Stimulated activated CD4-positive, alpha-beta T cell treated with anti-CD3 and anti-CD28 coated beads, Interleukin-2, amount 100 ng/mL, for 48 hours (primary cell): ENCODE results near the gene CLCN3.
"Not testable (repeated sequence)": the region's sequence is repeated elsewhere in the genome, so short reads cannot be mapped to it uniquely, and the experiment has no call there.

Source experiments
- DNase-seq, 2 donors: peaks; one replicate each; pipeline ENCODE4 v3.0.0-alpha.2; 2020

CLCN3 gene

DNA sequence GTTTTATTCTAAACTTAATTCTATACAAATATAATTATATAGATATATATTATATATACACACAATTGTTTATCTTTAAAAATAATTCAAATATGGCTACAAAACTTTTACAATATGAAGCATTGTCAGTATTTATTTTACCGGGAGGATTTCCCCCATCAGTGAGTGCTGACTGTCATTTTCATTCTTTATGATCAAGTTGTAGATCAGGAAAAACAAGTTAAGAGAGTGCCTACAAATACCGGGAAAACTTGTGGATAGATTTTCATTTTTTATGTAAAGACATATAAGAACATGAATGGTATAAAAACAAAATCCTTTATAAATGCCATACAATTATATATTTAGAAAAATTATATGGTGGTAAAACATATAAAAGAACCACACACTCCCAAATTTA, 37.8 kb downstream of the CLCN3 start:
- no peak for DNase-seq

DNA sequence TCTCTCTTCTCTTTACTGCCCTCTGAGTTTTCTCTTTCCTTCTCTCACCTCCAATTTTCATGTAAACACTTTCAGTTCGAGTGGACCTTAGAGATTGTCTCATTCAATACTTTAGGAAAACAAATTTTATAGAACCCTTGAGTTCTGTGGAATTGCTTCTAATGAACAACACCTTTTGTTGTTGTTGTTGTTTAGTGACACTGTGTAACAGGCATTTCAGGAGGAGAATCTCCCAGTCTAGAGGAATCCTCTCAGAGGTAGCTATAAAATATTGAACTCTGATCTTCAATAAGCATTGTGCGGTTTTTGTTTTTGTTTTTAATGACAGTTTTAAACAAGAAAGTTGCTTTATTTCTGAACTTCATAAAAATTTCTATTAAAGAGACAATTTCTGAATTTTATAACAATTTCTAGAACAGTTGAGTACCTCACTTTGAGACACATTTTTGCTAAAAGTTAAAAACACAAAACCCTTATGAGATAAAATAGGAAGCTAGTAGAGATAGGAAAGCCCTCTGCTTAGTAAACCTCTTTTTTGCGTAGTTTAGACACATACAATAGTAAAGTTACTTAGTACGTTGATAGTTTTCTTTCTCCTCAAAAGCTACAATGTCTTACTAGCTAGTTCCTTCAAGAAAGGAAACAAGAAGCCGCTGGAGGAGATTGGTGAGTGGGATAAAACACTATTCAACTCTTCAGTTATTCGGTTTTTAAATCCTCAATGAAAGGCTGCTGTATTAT, 38.8 kb downstream of the CLCN3 start:
- no peak for DNase-seq

DNA sequence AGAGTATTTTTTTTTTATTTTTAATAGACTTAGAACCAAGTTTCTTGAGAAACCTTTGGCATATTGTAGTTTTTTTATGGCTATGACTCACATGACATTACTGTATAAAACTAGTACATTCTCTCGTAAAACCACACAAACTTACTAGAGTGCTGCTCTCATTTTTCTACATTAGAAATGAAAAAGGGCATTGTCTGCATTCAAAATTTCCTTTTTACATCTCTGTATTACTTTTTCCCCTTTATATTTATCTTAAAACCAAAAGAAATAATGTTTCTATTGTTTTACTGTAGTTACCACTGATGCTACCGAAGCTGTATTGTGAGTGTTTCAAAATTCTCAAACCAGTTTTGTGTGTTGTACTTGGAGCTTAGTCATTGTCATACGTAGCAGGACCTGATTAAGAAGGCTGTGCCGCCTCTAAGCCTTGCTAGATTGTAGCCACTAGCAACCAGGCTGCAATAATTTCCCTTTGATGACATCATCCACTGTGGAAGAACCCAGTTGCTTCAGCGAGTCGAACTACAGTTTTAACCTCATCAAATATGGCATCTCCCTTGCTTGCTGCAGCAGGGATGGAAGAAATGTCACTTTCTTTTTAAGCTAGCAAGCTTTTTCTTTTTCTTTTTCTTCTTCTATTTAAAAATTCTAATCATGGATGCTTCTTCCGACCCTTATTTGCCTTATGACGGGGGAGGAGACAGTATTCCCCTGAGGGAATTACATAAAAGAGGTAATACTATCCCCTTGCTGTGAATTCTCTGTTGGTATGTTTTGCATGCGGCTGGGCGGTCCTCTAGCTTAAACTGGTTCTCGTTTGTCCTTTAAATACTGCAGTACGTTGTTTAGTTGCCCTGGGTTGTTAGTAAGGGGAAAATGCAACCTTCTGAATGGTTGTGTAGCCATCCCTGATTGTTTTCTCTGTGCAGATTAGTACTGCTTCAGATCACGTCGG, 39.6 kb downstream of the CLCN3 start:
- DNase-seq: peak; percentile 36 to 38

DNA sequence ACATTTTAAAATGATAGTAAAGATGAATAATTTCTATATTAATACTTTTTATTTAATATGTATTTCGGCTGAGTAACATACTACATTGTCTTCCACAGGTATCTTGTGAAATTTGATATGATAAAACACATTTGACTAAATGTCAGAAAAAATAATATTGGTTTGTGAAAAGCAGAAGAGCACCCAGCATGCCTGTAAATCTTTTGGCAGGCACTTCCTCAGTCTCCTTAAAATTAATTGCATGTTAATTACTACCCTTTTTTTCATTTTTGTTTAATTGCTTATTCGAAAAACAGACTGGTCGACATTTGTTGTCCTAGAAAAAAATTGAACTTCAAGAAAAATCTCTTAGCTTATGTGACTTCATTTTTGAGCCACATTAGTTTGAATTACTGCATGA, 40.6 kb downstream of the CLCN3 start:
- no peak for DNase-seq

DNA sequence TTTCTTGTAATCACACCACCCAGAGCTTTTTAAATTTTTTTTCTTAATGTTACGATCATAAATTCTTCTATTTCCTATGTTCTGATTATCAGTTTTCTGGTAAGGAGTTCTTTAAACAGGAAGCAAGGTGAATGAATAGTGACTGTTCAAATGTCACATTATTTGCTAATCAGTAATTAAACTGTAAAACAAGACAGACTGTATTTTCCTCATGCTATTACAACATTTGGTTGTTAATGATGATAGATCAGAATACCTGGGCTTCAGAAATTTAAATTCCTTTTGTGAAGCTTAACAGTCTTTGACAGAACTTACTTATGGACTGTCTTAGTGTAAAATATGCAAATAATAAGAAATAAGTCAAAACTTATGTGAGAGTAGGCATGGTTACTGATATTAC, 41.4 kb downstream of the CLCN3 start:
- no peak for DNase-seq

DNA sequence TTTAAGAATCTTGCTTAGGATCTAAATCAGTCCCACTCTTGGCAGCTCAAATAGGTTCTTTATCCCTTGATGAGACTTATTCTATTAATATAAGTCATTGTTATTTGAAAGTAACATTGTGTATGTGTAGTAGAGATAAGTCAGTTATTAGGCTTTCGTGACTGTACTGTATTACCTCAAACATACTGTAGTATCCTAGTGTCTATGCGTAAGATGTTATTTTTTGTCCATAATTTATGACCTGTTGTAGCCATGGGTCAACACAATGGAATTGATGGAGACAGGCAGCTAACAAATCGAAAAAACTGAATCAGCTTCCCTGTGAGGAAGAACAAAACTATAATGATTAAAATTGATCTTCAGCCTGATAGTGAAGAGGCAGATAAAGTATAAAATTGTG, 41.8 kb downstream of the CLCN3 start:
- DNase-seq: no peak

DNA sequence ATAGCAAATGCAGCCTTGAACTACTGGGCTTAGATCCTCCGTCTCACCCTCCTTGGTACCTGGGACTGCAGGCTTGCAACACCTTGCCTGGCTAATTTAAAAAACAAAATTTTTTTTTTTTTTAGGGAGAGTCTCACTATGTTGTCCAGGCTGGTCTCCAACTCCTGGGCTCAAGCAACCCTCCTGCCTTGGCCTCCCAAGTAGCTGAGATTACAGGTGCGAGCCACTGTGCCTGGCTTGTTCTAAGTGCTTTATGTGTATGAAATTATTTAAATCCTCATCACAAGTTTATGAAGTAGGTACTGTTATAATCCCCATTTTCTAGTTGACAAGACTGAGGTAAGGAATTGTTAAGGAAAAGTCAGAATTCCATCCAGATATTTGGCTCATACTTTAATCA, 43.0 kb downstream of the CLCN3 start:
- no peak for DNase-seq

DNA sequence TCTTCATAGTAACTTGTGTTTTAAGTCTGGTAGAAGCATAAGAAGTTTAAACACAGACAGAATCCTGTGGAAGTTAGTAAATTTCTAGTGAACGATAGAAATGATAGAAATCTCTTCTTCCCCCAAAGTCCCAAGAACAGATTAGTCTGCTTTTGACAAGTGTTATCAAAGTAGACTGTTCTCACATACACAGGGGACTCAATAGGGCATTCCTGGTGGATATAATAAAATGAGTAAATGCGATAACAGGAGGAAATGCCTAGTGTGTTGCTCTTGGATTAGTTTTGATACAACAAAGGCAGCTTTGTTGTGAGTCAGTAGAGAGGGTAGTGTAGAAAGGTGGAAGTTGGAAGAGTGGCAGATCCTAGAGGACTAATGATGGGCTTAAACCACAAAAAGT, 43.5 kb downstream of the CLCN3 start:
- no peak for DNase-seq

DNA sequence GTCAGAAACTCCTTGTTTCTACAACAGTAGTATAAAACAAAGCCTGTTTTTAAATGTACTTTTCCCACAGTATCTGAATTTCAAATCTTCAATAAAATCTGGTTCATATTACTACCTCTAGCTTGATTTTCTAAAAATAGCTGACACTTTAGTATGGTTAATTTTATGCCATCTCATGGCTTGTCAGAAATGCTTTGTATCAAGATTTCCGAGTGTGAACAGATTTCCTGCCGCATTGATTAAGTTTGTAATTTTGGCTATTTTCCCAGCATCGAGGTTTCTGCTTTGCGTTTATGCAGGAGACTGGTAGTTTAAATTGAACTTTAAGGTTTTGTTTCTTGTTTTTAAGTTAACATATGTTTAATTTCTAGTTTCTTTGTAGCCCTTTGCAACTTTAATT, 44.2 kb downstream of the CLCN3 start:
- no peak for DNase-seq

DNA sequence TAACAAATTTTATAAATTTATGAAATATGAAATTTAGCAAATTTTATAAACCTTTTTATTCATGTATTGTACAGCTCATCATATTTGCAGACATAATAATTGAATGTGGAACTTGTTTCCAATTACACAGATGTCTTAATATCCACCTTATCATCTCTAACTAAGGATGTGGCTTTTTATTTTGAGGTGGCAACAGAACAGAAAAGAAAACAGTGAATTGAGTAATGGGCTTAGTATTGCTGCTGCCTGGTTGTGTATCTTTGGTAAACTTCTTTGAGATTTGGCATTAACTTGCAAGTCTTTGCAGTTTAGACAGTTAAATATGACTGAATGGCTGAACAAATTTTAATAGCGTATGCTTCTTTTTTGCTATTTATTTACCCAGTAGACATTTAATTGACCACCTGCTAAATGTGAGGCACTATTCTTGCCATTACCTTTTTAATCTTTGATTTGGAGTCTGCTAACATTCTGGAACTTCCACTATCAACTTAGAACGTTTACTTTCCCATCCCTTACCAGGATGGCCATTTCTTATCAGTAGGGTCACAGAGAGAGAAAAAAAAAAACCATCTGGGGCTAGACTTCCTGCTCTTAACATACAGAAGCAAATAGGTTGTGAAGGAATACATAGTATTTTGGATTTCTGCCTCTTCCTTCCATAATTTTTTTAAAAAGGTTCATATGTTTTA, 44.8 kb downstream of the CLCN3 start:
- DNase-seq: no peak

DNA sequence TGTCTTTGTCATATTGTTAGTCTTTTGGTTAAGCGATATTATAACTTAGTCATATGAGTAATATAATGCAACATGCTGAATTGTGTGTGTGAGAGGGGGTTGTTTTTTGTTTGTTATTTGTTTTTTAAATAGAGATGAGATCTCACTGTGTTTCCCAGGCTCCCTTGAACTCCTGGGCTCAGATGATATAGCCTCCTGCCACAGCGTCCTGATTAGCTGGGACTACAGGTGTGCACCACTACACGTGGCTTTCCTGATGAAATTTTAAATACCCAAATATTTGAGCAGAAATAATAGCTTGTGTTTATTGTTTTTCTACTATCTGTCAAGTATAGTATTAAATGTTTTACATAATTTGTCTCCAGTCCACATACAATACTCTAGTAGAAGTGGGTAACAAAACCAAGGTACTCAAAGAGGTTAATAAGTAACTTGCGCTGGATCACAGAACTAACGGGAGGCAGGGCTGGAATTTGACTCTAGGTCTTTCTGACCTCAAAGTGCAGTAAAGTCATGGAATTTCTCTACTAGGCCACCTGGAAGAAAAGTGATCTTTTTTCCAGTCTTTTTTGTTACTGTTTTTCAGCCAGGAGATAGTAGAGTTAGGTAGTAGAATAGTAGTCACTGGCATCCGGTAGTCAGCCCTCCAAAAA, 47.8 kb downstream of the CLCN3 start:
- DNase-seq: no peak

DNA sequence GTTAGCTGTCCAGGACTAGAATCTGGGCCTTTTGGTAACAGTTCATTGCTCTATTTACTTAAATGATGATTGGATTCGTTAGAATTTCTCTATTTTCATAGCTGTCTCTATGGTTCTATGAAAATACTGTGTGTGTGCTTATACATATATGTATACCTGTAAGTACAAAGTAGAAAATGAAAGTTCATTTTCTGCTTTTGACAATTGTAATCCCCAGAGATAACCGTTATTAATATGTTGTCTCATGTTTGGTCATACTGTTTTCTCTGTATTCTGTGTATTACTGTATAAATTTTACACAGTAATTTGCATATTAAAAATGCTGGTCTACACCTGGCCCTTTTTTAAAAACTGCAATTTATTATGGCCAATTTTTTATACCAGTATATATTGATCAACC, 55.4 kb downstream of the CLCN3 start:
- no peak for DNase-seq

DNA sequence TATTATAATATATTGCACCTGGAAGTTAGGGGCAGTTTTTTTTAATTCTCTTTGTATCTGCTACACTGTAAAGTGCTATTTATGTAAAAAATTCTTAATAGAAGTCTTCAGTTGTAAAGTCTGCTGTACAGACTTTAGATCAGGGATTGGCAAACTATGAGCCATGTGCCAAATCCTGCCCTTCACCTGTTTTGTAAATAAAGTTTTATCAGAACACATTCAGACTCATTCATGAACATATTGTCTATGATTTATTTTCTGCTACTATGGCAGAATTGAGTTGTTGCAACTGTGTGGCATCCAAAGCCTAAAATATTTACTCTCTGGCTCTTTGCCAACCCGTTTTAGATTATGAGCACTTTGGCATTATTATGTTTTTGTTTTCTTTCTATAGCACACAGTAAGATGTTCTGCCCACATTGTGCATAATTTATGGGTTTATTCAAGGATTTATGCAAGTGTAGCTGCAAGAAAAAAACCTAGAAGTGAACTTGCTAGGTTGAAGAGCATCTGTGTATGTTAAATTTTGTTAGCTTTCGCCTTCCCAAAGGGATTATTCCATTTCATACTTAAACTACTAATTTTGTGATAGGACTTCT, 56.9 kb downstream of the CLCN3 start:
- no peak for DNase-seq

DNA sequence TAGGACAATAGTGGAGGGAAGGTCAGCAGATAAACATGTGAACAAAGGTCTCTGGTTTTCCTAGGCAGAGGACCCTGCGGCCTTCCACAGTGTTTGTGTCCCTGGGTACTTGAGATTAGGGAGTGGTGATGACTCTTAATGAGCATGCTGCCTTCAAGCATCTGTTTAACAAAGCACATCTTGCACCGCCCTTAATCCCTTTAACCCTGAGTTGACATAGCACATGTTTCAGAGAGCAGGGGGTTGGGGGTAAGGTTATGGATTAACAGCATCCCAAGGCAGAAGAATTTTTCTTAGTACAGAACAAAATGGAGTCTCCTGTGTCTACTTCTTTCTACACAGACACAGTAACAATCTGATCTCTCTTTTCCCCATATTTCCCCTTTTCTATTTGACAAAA, 58.1 kb downstream of the CLCN3 start:
- not testable (repeated sequence) for DNase-seq

DNA sequence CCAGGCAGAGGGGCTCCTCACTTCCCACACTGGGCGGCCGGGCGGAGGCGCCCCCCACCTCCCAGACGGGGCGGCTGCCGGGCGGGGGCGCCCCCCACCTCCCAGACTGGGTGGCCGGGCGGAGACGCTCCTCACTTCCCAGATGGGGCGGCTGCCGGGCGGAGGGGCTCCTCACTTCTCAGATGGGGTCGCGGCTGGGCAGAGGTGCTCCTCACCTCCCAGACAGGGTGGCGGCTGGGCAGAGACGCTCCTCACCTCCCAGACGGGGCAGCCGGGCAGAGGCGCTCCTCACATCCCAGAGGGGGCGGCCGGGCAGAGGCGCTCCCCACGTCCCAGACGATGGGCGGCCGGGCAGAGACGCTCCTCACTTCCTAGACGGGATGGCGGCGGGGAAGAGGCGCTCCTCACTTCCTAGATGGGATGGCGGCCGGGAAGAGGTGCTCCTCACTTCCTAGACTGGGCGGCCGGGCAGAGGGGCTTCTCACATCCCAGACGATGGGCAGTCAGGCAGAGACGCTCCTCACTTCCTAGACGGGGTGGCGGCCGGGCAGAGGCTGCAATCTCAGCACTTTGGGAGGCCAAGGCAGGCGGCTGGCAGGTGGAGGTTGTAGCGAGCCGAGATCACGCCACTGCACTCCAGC, 58.7 kb downstream of the CLCN3 start:
- DNase-seq: not testable (repeated sequence)

DNA sequence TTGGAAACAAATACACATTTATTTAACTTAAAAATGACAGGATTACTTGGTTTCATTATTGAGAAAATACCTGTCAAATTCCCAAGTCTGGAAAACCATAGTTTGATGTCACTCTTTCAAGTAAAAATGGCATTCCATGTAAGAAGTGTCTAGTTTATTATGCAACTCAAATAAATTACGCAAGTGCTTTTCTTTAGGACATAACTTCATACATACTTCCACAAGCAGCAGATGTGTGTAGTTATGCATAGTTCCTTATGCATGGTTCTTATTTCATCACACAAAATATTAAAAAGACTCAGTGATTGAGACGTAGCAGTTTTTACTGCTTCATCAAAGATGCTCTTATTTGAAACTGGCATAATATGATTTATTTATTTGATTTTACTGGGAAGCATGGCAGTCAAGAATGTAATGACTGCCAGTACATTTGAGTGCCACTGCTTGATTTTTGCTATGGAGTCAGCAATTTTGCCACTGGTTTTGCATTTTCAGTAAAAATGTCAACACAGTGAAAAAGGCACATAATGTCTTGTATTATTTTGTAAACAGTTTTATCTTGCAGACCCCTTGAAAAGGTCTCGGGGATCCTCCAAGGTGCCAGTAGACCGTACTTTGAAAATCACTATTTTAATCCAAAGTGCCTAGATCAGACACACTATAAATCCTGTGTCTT, 62.1 kb downstream of the CLCN3 start:
- DNase-seq: no peak

DNA sequence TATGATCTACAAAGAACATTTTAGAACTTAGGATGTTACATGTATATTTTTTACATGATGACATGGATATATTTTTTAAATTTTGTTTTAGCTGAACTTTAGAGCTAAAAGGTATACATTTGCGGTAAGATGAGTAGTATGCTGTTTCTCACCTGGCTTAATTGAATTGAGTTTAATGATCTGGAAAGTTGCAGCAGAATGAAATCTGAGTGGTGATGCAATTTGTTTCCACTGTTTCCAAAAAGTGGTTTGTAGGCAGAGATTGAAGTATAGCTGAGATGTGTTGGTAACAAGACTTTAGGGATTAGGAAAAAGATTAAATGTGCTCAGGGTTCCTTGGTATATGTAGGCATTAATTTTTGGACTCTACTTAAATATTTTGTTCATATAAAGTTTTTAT, 69.3 kb downstream of the CLCN3 start:
- DNase-seq: no peak

DNA sequence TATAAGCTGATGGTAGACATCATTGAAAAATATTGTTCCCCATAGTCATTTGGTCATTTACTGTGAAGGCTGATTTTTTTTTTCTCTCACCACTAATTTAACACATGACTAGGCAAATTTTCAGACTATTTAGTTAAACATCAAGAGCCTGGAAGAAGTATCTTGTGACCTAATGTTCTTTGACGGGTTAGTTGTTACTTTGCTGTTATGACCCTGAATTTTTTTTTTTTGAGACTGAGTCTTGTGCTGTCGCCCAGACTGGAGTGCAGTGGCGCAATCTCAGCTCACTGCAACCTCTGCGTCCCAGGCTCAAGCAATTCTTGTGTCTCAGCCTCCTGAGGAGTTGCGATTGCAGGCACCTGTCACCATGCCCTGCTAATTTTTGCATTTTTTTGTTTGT, 70.4 kb downstream of the CLCN3 start:
- DNase-seq: no peak

DNA sequence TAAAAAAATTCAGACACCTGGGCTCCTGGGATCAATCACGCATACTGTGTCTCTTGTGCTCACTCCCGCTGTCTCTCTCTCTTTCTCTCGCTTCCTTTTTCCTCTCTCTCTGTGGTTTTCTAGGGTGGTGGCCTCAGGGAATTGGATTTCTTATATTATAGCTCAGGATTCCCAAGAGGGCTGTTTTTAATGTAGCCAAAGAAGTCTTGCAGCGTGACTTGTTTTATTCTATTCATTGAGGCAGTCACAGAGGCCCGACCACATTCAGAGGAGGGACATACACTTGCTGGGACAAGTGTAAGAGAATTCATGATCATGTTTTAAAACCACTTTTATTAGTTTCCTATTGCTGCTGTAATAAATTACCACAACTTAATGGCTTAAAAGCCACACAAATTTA, 78.0 kb downstream of the CLCN3 start:
- no peak for DNase-seq

DNA sequence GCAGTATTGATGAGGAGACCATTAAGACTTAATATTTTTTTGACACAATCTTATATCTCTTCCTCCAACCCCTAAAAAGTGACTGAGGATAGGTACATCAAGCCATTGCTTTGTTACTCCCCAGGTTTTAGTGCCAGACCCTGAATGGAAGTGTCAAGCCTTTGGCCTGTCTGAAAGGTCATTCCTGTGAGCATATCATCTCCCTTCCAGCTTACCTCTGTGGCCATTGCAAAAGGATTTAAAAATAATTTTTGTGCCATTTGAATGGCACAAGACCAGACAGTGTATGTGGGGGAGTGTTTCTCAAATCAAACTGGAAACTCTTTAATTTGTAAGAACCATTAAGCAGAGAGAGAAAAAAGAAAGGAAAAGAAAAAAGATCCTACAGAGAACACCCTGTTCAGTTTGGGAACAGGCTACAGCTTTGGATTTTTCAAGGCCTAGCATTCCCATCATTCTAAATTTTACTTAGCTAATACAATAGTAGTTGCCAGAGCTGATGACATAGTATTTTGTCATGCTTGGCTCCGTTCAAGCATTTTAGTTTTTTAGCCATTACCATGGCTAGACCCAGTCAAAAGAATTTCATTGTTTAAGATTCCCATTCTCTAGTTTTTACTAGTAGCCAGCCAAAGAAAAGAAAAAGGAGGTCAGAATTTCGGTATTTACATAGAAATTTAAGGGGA, 87.7 kb downstream of the CLCN3 start:
- DNase-seq: no peak

DNA sequence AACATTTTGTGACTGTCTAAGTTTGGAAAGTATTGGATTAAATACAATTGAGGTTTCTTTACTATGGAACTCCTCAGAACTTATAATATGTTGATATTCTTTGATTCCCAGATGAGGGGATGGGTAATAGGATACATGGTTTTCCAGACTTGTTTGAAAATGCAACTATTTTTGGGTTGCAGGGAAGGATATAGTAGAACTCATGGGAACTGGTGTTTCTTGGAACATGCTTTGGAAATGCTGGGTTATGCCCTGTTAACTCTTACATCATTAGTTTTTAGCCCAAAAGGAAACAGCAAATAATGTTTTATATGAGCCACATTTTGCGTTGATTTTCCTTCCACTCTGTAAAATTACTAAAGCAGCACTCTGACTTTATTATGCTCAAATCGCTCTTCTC, 95.4 kb downstream of the CLCN3 start:
- no peak for DNase-seq
